ENCODE results near the gene APOBR. TPM values are rescaled to one million over a fixed set of nuclear protein-coding genes. Genes with fewer than 3 reads are reported as not detected.

APOBR gene
- polyA plus RNA-seq, 3 donors, result 1.9 to 48.6 (median 3.8) TPM

DNA sequence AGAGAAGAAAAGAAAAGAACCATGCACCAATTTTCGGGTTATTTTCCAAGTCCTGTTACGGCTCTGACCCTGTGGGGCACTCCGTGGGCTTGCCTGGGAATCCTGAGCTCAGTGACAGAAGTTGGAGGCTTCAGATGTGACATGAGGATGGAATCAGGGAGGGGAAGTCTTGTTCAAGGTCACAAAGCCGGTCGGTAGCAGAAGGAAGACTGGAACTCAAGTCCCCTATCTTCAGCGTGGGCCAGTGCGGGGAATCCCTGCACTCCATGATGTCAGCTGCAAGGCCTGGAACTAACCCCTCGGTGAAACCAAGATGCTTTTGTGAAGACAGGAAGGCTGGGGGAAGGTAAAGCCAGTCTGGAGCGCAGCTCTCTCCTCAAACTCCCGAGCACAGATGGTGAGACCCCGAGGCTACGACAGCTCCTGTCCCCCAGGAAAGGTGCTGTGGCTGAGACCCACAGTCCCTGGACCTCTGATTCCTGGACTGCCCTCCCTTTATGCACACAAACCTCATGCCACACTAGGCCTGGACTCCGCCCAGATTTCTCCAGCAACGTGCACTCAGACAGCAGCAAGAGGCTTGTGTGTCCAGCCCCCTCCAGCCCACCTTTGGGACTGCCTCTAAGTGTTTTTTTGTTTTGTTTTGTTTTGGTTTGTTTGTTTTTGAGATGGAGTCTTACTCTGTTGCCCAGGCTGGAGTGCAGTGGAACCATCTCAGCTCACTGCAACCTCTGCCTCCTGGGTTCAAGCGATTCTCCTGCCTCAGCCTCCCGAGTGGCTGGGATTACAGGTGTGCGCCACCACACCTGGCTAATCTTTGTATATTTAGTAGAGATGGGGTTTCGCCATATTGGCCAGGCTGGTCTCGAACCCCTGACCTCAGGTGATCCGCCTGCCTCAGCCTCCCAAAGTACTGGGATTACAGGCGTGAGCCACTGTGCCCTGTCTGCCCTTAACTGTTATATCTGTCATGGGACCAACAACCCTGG, 17.7 kb downstream of the APOBR start:
- H4K20me1 ChIP-seq (ENCODE audit: insufficient read depth, low read length), result no peaks in the 10 kb centered on the region
- H3K9ac ChIP-seq (ENCODE audit: insufficient read depth, low read length, poor library complexity, severe bottlenecking), result no peak overlapping the region
- no peak overlapping the region for H3K4me2 ChIP-seq (replicated peaks; ENCODE audit: extremely low read depth, low read length, poor library complexity, severe bottlenecking)
- Mint-ChIP-seq H3K27me3 (ENCODE audit: low read depth in 3 of 3) (peaks cover 0 to 6% (median 2%) of the 10 kb centered on the region in 3 donors), H3K27ac (peak overlapping the region in 2 of 7 donors; percentile 20 to 66), H3K4me1 (peaks cover 22% of the 10 kb centered on the region), H3K4me3 (no peak overlapping the region), H3K9me3 (no peaks in the 10 kb centered on the region), H3K36me3 (no peaks in the 10 kb centered on the region)
- no peaks in the 10 kb centered on the region for H3K36me3 ChIP-seq (replicated peaks in 1 of 2; ENCODE audit: control insufficient read depth in 1 of 2, insufficient read depth in 2 of 2, low read length in 2 of 2)
- no peak for DNase-seq
- 91% methylated on average over 14 of the region's 21 CpGs for WGBS (ENCODE audit: insufficient coverage)
- no peaks in the 10 kb centered on the region for H3K27me3 ChIP-seq (ENCODE audit: control insufficient read depth in 2 of 2, insufficient read depth in 2 of 2, low read length in 2 of 2)
- no peaks in the 10 kb centered on the region for H3K9me3 ChIP-seq (replicated peaks in 1 of 2; ENCODE audit: control insufficient read depth in 1 of 2, insufficient read depth in 1 of 2, low read length in 2 of 2)
- no peaks in the 10 kb centered on the region for H3K79me2 ChIP-seq (ENCODE audit: insufficient read depth, low read length)
- TF ChIP-seq, protein P1, sequence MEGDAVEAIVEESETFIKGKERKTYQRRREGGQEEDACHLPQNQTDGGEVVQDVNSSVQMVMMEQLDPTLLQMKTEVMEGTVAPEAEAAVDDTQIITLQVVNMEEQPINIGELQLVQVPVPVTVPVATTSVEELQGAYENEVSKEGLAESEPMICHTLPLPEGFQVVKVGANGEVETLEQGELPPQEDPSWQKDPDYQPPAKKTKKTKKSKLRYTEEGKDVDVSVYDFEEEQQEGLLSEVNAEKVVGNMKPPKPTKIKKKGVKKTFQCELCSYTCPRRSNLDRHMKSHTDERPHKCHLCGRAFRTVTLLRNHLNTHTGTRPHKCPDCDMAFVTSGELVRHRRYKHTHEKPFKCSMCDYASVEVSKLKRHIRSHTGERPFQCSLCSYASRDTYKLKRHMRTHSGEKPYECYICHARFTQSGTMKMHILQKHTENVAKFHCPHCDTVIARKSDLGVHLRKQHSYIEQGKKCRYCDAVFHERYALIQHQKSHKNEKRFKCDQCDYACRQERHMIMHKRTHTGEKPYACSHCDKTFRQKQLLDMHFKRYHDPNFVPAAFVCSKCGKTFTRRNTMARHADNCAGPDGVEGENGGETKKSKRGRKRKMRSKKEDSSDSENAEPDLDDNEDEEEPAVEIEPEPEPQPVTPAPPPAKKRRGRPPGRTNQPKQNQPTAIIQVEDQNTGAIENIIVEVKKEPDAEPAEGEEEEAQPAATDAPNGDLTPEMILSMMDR (IDR thresholded peaks at IDR 0.05), result no peak
- no peak overlapping the region for H3K4me3 ChIP-seq (replicated peaks in 1 of 3; ENCODE audit: low read depth in 2 of 3, low read length in 3 of 3)
- no peak overlapping the region for H3K27ac ChIP-seq (ENCODE audit: low read depth in 1 of 2, low read length in 2 of 2)
- H3K4me1 ChIP-seq (ENCODE audit: control insufficient read depth in 1 of 2, insufficient read depth in 2 of 2, low read length in 2 of 2), result peaks cover 14 to 21% of the 10 kb centered on the region in 2 donors
- no peak overlapping the region for H2AFZ ChIP-seq (ENCODE audit: insufficient read depth, low read depth, low read length, poor library complexity, severe bottlenecking)
- intact Hi-C loops (cut with micrococcal nuclease), result no loop called here

DNA sequence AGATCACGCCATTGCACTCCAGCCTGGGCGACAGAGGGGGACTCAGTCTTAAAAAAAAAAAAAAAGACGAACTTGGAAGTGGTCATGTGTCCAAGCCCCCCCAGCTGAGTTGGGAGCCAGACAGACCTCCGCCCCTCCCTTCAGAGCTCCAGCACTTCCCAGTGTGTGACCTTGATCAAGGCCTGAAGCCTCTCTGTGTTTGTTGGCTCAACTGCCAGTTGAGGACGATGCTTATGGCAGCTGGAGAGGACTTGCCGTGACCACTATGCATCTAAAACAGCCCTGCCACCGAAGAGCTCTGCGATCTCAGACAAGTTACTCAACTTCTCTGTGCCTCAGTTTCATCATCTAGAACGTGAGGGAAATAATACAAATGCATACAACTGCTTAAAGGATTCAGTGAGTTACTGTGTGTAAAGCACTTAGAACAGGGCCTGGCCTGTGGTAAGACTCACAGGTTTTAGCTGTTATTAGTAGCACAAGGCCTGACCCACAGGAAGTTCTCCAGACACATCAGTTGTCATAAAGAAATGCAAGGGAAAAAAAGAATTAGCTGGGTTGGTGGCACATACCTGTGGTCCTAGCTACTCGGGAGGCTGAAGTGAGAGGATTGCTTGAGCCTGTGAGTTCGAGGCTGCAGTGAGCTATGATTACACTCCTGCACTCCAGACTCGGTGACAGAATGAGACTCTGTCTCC, 19.2 kb downstream of the APOBR start:
- H3K4me2 ChIP-seq (replicated peaks; ENCODE audit: extremely low read depth, low read length, poor library complexity, severe bottlenecking), result no peak overlapping the region
- H2AFZ ChIP-seq (ENCODE audit: insufficient read depth, low read depth, low read length, poor library complexity, severe bottlenecking), result no peak overlapping the region
- DNase-seq, result no peak
- peaks cover 0 to 7% of the 10 kb centered on the region in 2 donors for H3K4me1 ChIP-seq (ENCODE audit: control insufficient read depth in 1 of 2, insufficient read depth in 2 of 2, low read length in 2 of 2)
- 93% methylated on average over 9 of the region's 12 CpGs for WGBS (ENCODE audit: insufficient coverage)
- H4K20me1 ChIP-seq (ENCODE audit: insufficient read depth, low read length), result no peaks in the 10 kb centered on the region
- no peak overlapping the region for H3K4me3 Mint-ChIP-seq
- H3K27me3 ChIP-seq (ENCODE audit: control insufficient read depth in 2 of 2, insufficient read depth in 2 of 2, low read length in 2 of 2), result no peaks in the 10 kb centered on the region
- H3K36me3 ChIP-seq (replicated peaks in 1 of 2; ENCODE audit: control insufficient read depth in 1 of 2, insufficient read depth in 2 of 2, low read length in 2 of 2), result no peaks in the 10 kb centered on the region
- H3K27ac ChIP-seq (ENCODE audit: low read depth in 1 of 2, low read length in 2 of 2), result no peak overlapping the region
- H3K79me2 ChIP-seq (ENCODE audit: insufficient read depth, low read length), result no peaks in the 10 kb centered on the region
- H3K36me3 Mint-ChIP-seq, result no peaks in the 10 kb centered on the region
- H3K9me3 Mint-ChIP-seq, result no peaks in the 10 kb centered on the region
- peaks cover 0 to 4% (median 0%) of the 10 kb centered on the region in 3 donors for H3K27me3 Mint-ChIP-seq (ENCODE audit: low read depth in 3 of 3)
- peaks cover 7% of the 10 kb centered on the region for H3K4me1 Mint-ChIP-seq
- no peak overlapping the region for H3K9ac ChIP-seq (ENCODE audit: insufficient read depth, low read length, poor library complexity, severe bottlenecking)
- H3K4me3 ChIP-seq (replicated peaks in 1 of 3; ENCODE audit: low read depth in 2 of 3, low read length in 3 of 3), result no peak overlapping the region
- intact Hi-C loops (cut with micrococcal nuclease), result no loop called here
- TF ChIP-seq, protein P1 (IDR thresholded peaks at IDR 0.05), result no peak
- H3K9me3 ChIP-seq (replicated peaks in 1 of 2; ENCODE audit: control insufficient read depth in 1 of 2, insufficient read depth in 1 of 2, low read length in 2 of 2), result no peaks in the 10 kb centered on the region
- H3K27ac Mint-ChIP-seq, result peak overlapping the region in 1 of 7 donors; percentile 70

Data from CD14-positive monocyte (primary cell).